ENCODE data around the gene DNASE2. TPM values are rescaled to one million over a fixed set of nuclear protein-coding genes. Genes with fewer than 3 reads are reported as not detected.

The DNASE2 gene
- total and polyA plus RNA-seq, 2 of the 8 experiments (the other 6 are each of a cell fraction or from before 2014, with no cell fraction given), result 33.2 to 48.2 TPM

DNA sequence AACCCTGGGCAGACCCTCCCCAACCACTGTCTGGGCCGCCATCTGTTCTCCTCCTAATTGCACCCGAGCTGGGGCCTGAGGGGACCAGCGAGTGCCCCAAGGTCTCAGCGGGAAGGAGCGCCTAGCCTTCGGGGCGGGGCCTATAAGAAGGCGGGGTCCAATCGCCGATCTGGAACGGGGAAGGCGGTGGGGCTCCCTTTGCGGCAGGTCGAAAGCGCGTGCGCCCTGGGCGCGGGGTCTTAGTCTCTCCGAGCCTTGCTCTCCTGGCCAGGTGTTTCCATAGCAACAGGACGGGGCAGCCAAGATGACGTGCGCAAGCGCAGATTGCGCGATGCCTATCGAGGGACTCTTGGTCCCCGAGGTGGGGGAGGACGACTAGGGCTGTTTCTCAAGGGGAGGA lies 40.2 kb downstream of the DNASE2 start:
- Histone ChIP-seq H2BK5ac (ENCODE audit: low read depth, low read length) (no peak overlapping the region), H3K18ac (ENCODE audit: extremely low read depth, low read length) (no peak overlapping the region), H3K79me1 (ENCODE audit: low read depth, low read length) (peaks cover 11% of the 10 kb centered on the region), H3K4me3 (ENCODE audit: extremely low read depth in 1 of 4, insufficient read depth in 2 of 4, low read depth in 3 of 4, low read length in 4 of 4) (peak overlapping the region; percentile 27 to 68 (median 48); a peak in 7 of 8 replicates), H3K4me2 (ENCODE audit: insufficient read depth in 1 of 2, low read depth in 2 of 2, low read length in 2 of 2) (peak overlapping the region; percentile 70 to 75), H4K91ac (replicated peaks; ENCODE audit: insufficient read length, low read length) (no peak overlapping the region), H3K9me3 (ENCODE audit: insufficient read depth in 2 of 2, low read depth in 1 of 2, low read length in 1 of 2) (no peaks in the 10 kb centered on the region), H3K27ac (ENCODE audit: low read depth, low read length) (0 out of 2 replicates have a peak overlapping the region, but pooled peaks have one; percentile 32), H3K56ac (replicated peaks; ENCODE audit: insufficient read length, low read depth, low read length) (no peak overlapping the region), H3K9ac (replicated peaks in 1 of 4; ENCODE audit: extremely low read depth in 1 of 4, low read depth in 3 of 4, low read length in 3 of 4) (peak overlapping the region in 2 of 4 experiments; percentile 31 to 33; a peak in 3 of 7 replicates), H2AK5ac (ENCODE audit: low read depth, low read length) (no peak overlapping the region), H2AFZ (ENCODE audit: low read length) (no peak overlapping the region), H3K23me2 (ENCODE audit: low read depth, low read length) (peaks cover 15% of the 10 kb centered on the region), H3K27me3 (replicated peaks in 1 of 4; ENCODE audit: control insufficient read depth in 3 of 4, extremely low read depth in 1 of 4, insufficient read depth in 3 of 4, low read length in 3 of 4) (no peaks in the 10 kb centered on the region; a peak in 1 of 7 replicates), H4K20me1 (replicated peaks in 1 of 2; ENCODE audit: control insufficient read depth in 1 of 2, insufficient read depth in 2 of 2, low read length in 2 of 2) (peaks cover 8 to 21% of the 10 kb centered on the region in 2 experiments), H2BK15ac (ENCODE audit: low read length) (no peak overlapping the region), H3K14ac (ENCODE audit: insufficient read length) (no peak overlapping the region), H3K4ac (replicated peaks; ENCODE audit: insufficient read length, low read depth, low read length) (no peak overlapping the region), H3K36me3 (ENCODE audit: control insufficient read depth in 2 of 4, insufficient read depth in 4 of 4, low read length in 3 of 4) (peaks cover 0 to 3% (median 0%) of the 10 kb centered on the region in 4 experiments; a peak in 1 of 8 replicates), H3K4me1 (replicated peaks in 1 of 4; ENCODE audit: control insufficient read depth in 3 of 4, insufficient read depth in 4 of 4, low read length in 3 of 4) (peaks cover 6 to 29% (median 10%) of the 10 kb centered on the region in 4 experiments), H3K23ac (ENCODE audit: insufficient read length) (no peak overlapping the region), H3K79me2 (ENCODE audit: control insufficient read depth in 1 of 2, insufficient read depth in 2 of 2, low read length in 2 of 2) (peaks cover 0 to 9% of the 10 kb centered on the region in 2 experiments; a peak in 2 of 4 replicates), H2BK12ac (ENCODE audit: low read depth, low read length) (no peak overlapping the region), H2BK20ac (ENCODE audit: low read length) (no peak overlapping the region), H4K5ac (ENCODE audit: insufficient read length, low read depth, low read length) (no peak overlapping the region), H4K8ac (ENCODE audit: extremely low read depth, insufficient read depth, low read length) (no peak overlapping the region), H2BK120ac (replicated peaks; ENCODE audit: low read depth, low read length) (no peak overlapping the region)
- POLR2A ChIA-PET (ENCODE audit: partially characterized antibody), result interaction anchor here (1.1 kb wide), 1 partner anchor 41 kb away, joined by 3 read pairs; no protein-coding TSS in a partner anchor
- no peak for FAIRE-seq
- WGBS, 2 experiments (ENCODE audit: extremely low coverage in 1 of 2, insufficient coverage in 1 of 2, insufficient read length in 1 of 2, insufficient replicate concordance in 2 of 2, low coverage in 1 of 2, low lambda C conversion rate in 2 of 2, missing lambda C conversion rate in 1 of 2), result 3% methylated on average over 29 of the region's 29 CpGs; no CpG with 5 or more reads in 1 of the 2 experiments
- CTCF ChIA-PET (ENCODE audit: partially characterized antibody), result interaction anchor here (0.9 to 1.4 kb wide), 2 partner anchors 13 to 16 kb away, joined by 3 to 4 read pairs; no protein-coding TSS in a partner anchor
- DNase-seq (ENCODE audit: low read depth in 1 of 2, low spot score in 2 of 2), result peak; percentile 94 to 96
- TF ChIP-seq EZH2 (IDR thresholded peaks at IDR 0.05; ENCODE audit: low read depth, low read length, severe bottlenecking) (no peak), KDM5A (IDR thresholded peaks at IDR 0.05; ENCODE audit: low read length) (no peak), BRCA1 (IDR thresholded peaks at IDR 0.05; ENCODE audit: low read depth, low read length) (no peak), TAF1 (IDR thresholded peaks at IDR 0.05; ENCODE audit: low read depth, low read length) (0 out of 2 replicates have a peak, but pooled peaks have one; percentile 15), HDAC2 (IDR thresholded peaks at IDR 0.05; ENCODE audit: borderline replicate concordance in 1 of 2, low read depth in 2 of 2, low read length in 2 of 2) (no peak), TBP (IDR thresholded peaks at IDR 0.05; ENCODE audit: low read depth, low read length) (peak; percentile 28; the same call in 1 of the 2 replicates), POLR2A (IDR thresholded peaks at IDR 0.05; ENCODE audit: control extremely low read depth in 1 of 2, low read depth in 2 of 2, low read length in 2 of 2) (peak in 1 of 2 experiments; percentile 45; a peak in 1 of 3 replicates), RBBP5 (IDR thresholded peaks at IDR 0.05; ENCODE audit: borderline replicate concordance, low read depth, low read length) (no peak), RFX5 (IDR thresholded peaks at IDR 0.05; ENCODE audit: borderline replicate concordance, low read depth, low read length) (0 out of 2 replicates have a peak, but pooled peaks have one; percentile 2)
- TF ChIP-seq, protein P1, sequence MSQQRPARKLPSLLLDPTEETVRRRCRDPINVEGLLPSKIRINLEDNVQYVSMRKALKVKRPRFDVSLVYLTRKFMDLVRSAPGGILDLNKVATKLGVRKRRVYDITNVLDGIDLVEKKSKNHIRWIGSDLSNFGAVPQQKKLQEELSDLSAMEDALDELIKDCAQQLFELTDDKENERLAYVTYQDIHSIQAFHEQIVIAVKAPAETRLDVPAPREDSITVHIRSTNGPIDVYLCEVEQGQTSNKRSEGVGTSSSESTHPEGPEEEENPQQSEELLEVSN (IDR thresholded peaks at IDR 0.05), result peak; percentile 31; the same call in 1 of the 2 replicates
- TF ChIP-seq, protein P2, sequence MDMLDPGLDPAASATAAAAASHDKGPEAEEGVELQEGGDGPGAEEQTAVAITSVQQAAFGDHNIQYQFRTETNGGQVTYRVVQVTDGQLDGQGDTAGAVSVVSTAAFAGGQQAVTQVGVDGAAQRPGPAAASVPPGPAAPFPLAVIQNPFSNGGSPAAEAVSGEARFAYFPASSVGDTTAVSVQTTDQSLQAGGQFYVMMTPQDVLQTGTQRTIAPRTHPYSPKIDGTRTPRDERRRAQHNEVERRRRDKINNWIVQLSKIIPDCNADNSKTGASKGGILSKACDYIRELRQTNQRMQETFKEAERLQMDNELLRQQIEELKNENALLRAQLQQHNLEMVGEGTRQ (IDR thresholded peaks at IDR 0.05; ENCODE audit: low read length), result no peak

Measured in H1 (cell line).